ENCODE data around the gene PLCZ1.
"Not testable (repeated sequence)": the region's sequence is repeated elsewhere in the genome, so short reads cannot be mapped to it uniquely, and the experiment has no call there.

PLCZ1 gene

GRCh38 chr12:18703911-18704310, 33.9 kb downstream of the PLCZ1 start:
- no peak for DNase-seq (ENCODE audit: low spot score)

- no peak for DNase-seq (ENCODE audit: low spot score)
Observed at GRCh38 chr12:18703321-18703720, 34.5 kb downstream of the PLCZ1 start.

- DNase-seq (ENCODE audit: low spot score): peak; percentile 68
Observed at GRCh38 chr12:18700271-18700670, 37.5 kb downstream of the PLCZ1 start.

- DNase-seq (ENCODE audit: low spot score): peak; percentile 16
Observed at GRCh38 chr12:18696971-18697602, 40.7 kb downstream of the PLCZ1 start.

DNA sequence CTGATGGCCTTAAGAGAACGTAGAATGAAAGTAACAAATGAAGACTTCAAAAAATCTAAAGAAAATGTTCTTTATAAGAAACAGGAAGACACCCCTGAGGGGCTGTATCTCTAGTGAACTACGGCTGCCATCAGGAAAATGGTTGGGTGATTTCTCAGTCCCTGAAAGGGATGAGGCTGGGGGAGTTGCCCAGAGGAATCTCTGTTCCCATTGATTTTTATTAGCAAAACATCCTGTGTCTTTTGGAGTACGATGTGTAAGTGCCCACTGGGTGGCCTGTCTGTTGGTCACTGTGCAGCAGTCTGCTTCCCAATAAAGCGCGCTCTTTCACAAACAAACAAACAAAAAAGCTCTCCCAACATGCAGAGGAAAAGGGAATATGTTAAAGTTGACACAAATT, 43.8 kb downstream of the PLCZ1 start:
- DNase-seq (ENCODE audit: low spot score): not testable (repeated sequence)

DNA sequence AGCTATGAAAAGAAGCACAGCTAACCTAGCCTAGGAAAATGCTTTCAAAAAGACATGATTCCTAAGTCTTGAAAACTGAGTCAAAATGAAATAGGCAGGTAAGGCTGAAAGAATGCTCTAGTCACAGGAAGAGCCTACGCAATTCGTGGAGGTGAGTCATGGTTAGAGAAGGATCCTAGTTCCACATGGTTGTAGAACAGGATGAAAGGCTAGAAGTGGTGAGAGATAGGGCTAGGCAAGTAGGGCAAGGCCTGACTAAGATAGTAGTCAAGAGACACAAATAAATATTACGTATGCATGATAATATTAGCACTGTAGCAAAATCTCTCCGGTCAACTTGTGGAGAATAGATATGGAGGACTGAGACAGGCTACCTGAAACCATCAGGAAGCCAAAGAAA, 47.2 kb downstream of the PLCZ1 start:
- DNase-seq (ENCODE audit: low spot score): peak; percentile 13

GRCh38 chr12:18689771-18690170, 48.0 kb downstream of the PLCZ1 start:
- DNase-seq (ENCODE audit: low spot score): no peak

DNA sequence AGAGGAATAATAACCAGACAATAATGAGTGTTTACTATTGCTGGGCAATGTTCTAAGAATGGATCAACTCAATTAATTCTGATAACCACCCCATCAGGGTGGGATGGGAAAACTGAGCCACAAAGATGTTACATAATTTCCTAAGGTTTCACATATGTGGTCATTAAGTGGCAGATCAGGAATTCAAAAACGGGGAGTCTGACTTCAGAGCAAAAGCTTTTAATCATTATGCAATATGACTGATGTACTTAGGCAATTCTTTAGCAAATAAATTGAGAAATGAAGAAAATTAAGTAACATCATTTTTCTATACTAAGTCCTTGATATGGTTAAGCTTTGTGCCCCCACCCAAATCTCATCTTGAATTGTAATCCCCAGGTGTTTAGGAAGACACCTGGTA, 53.4 kb downstream of the PLCZ1 start:
- no peak for DNase-seq (ENCODE audit: low spot score)

GRCh38 chr12:18683327-18684013, 54.3 kb downstream of the PLCZ1 start:
- peak; percentile 5 for DNase-seq (ENCODE audit: low spot score)

DNA sequence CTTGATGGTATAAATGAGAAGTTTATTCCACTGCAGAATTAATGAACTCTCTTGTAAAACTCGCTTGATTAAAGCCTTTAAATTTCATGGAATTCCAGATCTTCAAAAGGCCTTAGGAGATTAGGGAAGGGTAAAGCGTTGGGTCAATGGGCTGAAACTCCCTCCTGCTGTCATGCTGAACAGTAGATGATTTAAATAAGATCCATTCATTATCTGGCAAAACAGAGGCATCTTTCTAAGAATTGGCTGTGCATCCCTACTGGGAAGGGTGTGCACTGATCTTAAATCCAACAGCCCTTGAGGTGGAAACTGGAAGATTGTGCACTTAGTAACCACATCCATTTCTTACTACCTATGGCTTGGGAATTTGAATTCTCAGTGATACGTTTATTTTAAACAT, 56.0 kb downstream of the PLCZ1 start:
- no peak for DNase-seq (ENCODE audit: low spot score)

DNA sequence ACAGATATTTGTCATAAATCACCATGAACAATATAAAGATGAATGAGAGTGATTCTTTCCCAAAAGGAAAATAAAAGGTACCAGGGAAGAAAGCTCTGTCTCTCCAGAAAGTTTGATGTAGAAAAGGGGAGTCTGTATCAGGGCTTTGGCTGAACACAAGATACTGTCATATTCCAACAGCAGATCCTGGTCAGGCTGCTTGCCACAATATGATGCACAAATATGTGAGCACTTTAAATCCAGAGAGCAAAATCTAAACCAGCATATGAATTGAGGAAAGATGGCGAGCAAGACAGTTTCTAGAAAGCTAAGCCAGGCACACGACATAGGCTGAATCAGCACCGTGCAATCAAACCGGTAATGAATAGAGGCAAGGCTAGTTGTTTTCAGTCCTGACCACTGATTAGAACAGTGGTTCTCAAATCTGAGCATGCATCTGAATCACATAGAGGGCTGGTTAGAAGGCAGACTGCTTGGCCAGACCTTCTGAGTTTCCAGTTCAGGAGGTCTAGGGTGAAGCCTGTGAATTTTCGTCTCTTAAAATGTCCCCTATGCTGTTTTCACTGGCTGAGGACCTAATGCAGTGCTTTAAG, 60.7 kb downstream of the PLCZ1 start:
- DNase-seq (ENCODE audit: low spot score): no peak

GRCh38 chr12:18676141-18676540, 61.7 kb downstream of the PLCZ1 start:
- no peak for DNase-seq (ENCODE audit: low spot score)

GRCh38 chr12:18658829-18659228, 79.0 kb downstream of the PLCZ1 start:
- no peak for DNase-seq (ENCODE audit: low spot score)

DNA sequence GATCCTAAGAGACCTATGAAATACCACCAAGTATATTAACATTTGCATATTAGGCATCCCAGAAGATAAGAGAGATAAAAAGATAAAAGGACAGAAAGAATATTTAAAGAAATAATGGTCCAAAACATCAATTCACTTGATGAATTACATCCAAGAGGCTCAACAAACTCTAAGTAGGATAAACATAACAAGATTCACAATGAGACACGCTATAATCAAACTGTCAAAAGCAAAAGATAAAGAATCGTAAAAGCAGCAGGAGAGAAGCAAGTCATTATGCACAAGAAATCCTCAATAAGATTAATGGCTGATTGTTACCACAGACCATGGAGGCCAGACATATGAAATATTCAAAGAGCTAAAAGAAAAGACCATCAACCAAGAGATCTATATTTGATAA, 79.6 kb downstream of the PLCZ1 start:
- no peak for DNase-seq (ENCODE audit: low spot score)

DNA sequence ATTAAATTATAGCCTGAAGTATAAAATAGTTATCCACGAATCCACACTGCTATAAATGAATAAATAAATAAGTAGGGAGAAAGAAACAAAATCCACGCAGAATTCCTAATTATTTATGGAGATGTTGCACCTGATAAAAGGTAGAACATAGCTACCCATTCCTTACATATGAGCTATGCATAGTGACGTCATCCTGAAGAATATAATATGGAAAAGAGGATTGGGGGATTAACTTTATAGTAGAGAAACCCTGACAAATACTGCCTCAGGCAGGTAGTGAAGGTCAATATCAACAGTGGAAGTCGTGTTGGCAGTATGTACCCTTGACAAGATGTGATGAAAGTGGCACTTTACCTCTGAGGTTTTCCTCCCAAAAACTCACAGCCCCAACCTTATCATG, 82.5 kb downstream of the PLCZ1 start:
- no peak for DNase-seq (ENCODE audit: low spot score)

- DNase-seq (ENCODE audit: low spot score): no peak
Observed at GRCh38 chr12:18653465-18653864, 84.3 kb downstream of the PLCZ1 start.

DNA sequence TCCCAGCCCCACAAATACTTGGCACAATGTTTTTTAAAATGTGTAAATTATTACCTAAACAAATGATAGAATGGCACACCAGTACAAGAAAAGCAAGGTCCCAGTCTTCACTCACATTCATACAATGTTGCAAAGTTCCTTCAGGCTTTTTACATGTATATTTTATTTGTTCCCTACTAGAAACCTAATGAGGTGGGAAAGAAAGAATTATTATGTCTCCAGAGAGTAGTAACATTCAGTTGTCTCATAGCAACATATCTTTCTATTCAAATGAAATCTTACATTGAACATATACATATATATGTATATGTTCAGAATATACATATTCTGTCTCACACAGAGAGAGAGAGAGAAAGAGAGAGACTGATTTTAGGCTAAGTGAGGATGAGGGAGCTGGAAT, 85.2 kb downstream of the PLCZ1 start:
- no peak for DNase-seq (ENCODE audit: low spot score)

DNA sequence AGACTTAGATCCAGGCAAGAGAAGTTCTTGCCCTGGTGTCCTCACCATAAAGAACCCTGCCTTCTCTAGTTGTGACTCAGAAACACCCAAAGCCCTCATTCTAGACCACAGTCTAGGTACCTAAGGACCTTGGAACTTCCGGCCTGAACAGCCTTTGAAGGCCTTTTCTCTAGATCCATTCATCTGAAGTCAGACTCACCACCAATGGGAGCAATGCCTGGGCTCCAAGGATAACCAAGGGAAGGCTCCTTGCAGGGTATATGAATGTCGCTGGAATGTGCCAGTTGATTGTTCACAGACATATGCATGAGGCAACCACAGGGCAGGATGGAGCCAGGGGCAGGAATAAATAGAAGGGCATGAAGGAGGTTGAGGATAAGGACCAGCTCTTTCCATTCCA, 86.3 kb downstream of the PLCZ1 start:
- no peak for DNase-seq (ENCODE audit: low spot score)

DNA sequence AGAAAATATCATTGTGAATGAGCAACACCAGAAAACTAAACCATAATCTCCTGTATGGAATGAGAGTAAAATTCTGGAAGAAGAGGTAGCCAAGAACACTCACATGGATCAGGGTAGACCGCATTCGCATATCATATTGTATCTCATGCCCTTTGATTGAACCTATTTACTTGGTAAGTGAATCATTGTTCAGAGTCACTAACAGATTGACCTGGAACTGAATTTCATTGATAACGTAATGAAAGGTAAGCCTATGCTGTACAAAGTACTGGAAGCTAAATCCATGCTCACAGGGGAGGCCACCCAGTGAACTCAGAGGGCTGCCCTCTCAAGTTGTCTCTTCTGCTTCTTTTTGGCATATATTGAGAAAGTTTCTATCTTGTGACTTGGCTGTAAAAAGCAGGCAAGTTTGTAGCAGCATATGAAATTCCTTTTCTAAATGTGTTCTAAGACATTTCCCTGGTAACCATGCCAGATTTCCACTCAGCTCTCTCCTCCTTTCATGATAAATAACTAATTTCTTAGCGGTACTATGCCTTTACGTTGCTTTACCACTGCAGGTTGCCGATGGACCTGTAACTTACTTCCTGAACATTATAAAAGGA, 91.4 kb downstream of the PLCZ1 start:
- DNase-seq (ENCODE audit: low spot score): no peak

GRCh38 chr12:18644564-18644963, 93.2 kb downstream of the PLCZ1 start:
- no peak for DNase-seq (ENCODE audit: low spot score)

- peak; percentile 24 for DNase-seq (ENCODE audit: low spot score)
Observed at GRCh38 chr12:18643681-18644080, 94.1 kb downstream of the PLCZ1 start.

- DNase-seq (ENCODE audit: low spot score): no peak
Observed at GRCh38 chr12:18640321-18640955, 97.4 kb downstream of the PLCZ1 start.

- DNase-seq (ENCODE audit: low spot score): no peak
Observed at GRCh38 chr12:18634382-18634781, 103.4 kb downstream of the PLCZ1 start.

All from hepatic stellate cell (primary cell).